WTC11 (cell line): Measurements from ENCODE around the gene ADPGK. TPM values are rescaled to one million over a fixed set of nuclear protein-coding genes. Genes with fewer than 3 reads are reported as not detected.
"Not testable (repeated sequence)": the region's sequence is repeated elsewhere in the genome, so short reads cannot be mapped to it uniquely, and the experiment has no call there.

Source experiments
- ATAC-seq: fragments of 200-7000 bp; cut with Tn5 transposase; 2 replicates; pipeline ENCODE4 v1.10.0; 2021; ENCODE audit warnings: mild to moderate bottlenecking, moderate library complexity
- CTCF ChIA-PET: fragments of 300-600 bp; sonication (Branson Sonifier 250); formaldehyde crosslinking; loops from one replicate; lab custom pipeline; 2021; ENCODE audit warnings: antibody characterized with exemption; lab: Charles Lee
- POLR2A ChIA-PET: fragments of 350-600 bp; sonication (Branson Sonifier 250); formaldehyde crosslinking; loops from one replicate; lab custom pipeline; 2021; ENCODE audit warnings: antibody characterized with exemption; lab: Charles Lee
- DNase-seq: peaks from one replicate; pipeline ENCODE4 v3.0.0; 2021; ENCODE audit warnings: low spot score
- H3K27ac Mint-ChIP-seq: 2 replicates; pipeline ENCODE4 v1.8.0; 2021; ENCODE audit warnings: mixed read lengths
- H3K27me3 Mint-ChIP-seq: 2 replicates; pipeline ENCODE4 v1.8.0; 2021; ENCODE audit warnings: low read depth, mild to moderate bottlenecking, moderate library complexity, mixed read lengths
- H3K36me3 Mint-ChIP-seq: 2 replicates; pipeline ENCODE4 v1.8.0; 2021; ENCODE audit warnings: mixed read lengths
- H3K4me1 Mint-ChIP-seq: 2 replicates; pipeline ENCODE4 v1.8.0; 2022; ENCODE audit warnings: mixed read lengths
- H3K4me3 Mint-ChIP-seq: 2 replicates; pipeline ENCODE4 v1.8.0; 2021; ENCODE audit warnings: mild to moderate bottlenecking, moderate library complexity, mixed read lengths
- H3K9me3 Mint-ChIP-seq: 2 replicates; pipeline ENCODE4 v1.8.0; 2021; ENCODE audit warnings: mixed read lengths
- ATF3 ChIP-seq: sonication (generic); formaldehyde crosslinking; conservative IDR thresholded peaks from 2 replicates; pipeline ENCODE4 v1.8.1; 2022; ENCODE audit warnings: mild to moderate bottlenecking, missing genetic modification reagents
- CREB1 ChIP-seq: sonication (generic); formaldehyde crosslinking; IDR thresholded peaks from 2 replicates; pipeline ENCODE4 v1.8.0; 2023; ENCODE audit warnings: mild to moderate bottlenecking, missing genetic modification reagents
- ETV6 ChIP-seq: sonication (generic); formaldehyde crosslinking; IDR thresholded peaks from 2 replicates; pipeline ENCODE4 v1.8.1; 2022; ENCODE audit warnings: mild to moderate bottlenecking, missing genetic modification reagents
- IRF2 ChIP-seq: sonication (generic); formaldehyde crosslinking; IDR thresholded peaks from 2 replicates; pipeline ENCODE4 v1.8.0; 2022; ENCODE audit warnings: low read depth, missing genetic modification reagents, borderline replicate concordance
- JUN ChIP-seq: sonication (generic); formaldehyde crosslinking; IDR thresholded peaks from 2 replicates; pipeline ENCODE4 v1.8.0; 2023; ENCODE audit warnings: mild to moderate bottlenecking, missing genetic modification reagents
- NFYB ChIP-seq: sonication (generic); formaldehyde crosslinking; conservative IDR thresholded peaks from 2 replicates; pipeline ENCODE4 v1.8.0; 2022; ENCODE audit warnings: low read depth, missing genetic modification reagents
- NR2C2 ChIP-seq: sonication (generic); formaldehyde crosslinking; IDR thresholded peaks from 2 replicates; pipeline ENCODE4 v1.8.0; 2022; ENCODE audit warnings: mild to moderate bottlenecking, missing genetic modification reagents
- SMAD3 ChIP-seq: sonication (generic); formaldehyde crosslinking; IDR thresholded peaks from 2 replicates; pipeline ENCODE4 v1.8.0; 2022; ENCODE audit warnings: missing genetic modification reagents, mild to moderate bottlenecking, borderline replicate concordance
- SP1 ChIP-seq: sonication (generic); formaldehyde crosslinking; conservative IDR thresholded peaks from 2 replicates; pipeline ENCODE4 v1.8.1; 2022; ENCODE audit warnings: missing genetic modification reagents
- TEAD1 ChIP-seq: sonication (generic); formaldehyde crosslinking; IDR thresholded peaks from 2 replicates; pipeline ENCODE4 v1.8.0; 2022; ENCODE audit warnings: mild to moderate bottlenecking, missing genetic modification reagents
- TP53 ChIP-seq: sonication (generic); formaldehyde crosslinking; IDR thresholded peaks from 2 replicates; pipeline ENCODE4 v1.8.1; 2023; ENCODE audit warnings: mild to moderate bottlenecking, missing genetic modification reagents
- ZNF138 ChIP-seq: sonication (generic); formaldehyde crosslinking; conservative IDR thresholded peaks from 2 replicates; pipeline ENCODE4 v1.8.1; 2022; ENCODE audit warnings: mild to moderate bottlenecking, moderate library complexity, missing genetic modification reagents
- ZSCAN18 ChIP-seq: fragments of 250-450 bp; sonication (Bioruptor Pico); IDR thresholded peaks from 2 replicates; pipeline ENCODE4 v2.1.2; 2022; ENCODE audit warnings: mild to moderate bottlenecking, moderate library complexity
- total RNA-seq: library from RNA; stranded (reverse); gene quantifications from 3 replicates; pipeline ENCODE4 v1.2.3, GENCODE V29; 2021
- TF ChIP-seq, protein P1 (sequence below): fragments of 200-600 bp; IDR thresholded peaks from 2 replicates; pipeline ENCODE4 v1.8.0; 2022; ENCODE audit warnings: antibody characterized with exemption
- TF ChIP-seq, protein P2 (sequence below): sonication (generic); formaldehyde crosslinking; IDR thresholded peaks from 2 replicates; pipeline ENCODE4 v1.8.1; 2023; ENCODE audit warnings: mild to moderate bottlenecking, missing genetic modification reagents
- TF ChIP-seq, protein P3 (sequence below): sonication (generic); formaldehyde crosslinking; IDR thresholded peaks from 2 replicates; pipeline ENCODE4 v1.8.1; 2022; ENCODE audit warnings: low read depth, mild to moderate bottlenecking, moderate library complexity, missing genetic modification reagents, borderline replicate concordance
- TF ChIP-seq, protein P4 (sequence below): sonication (generic); formaldehyde crosslinking; IDR thresholded peaks from 2 replicates; pipeline ENCODE4 v1.8.0; 2022; ENCODE audit warnings: mild to moderate bottlenecking, missing genetic modification reagents

Gene ADPGK
- total RNA-seq, 1 experiment from 2014 or later = 37.9 TPM

DNA sequence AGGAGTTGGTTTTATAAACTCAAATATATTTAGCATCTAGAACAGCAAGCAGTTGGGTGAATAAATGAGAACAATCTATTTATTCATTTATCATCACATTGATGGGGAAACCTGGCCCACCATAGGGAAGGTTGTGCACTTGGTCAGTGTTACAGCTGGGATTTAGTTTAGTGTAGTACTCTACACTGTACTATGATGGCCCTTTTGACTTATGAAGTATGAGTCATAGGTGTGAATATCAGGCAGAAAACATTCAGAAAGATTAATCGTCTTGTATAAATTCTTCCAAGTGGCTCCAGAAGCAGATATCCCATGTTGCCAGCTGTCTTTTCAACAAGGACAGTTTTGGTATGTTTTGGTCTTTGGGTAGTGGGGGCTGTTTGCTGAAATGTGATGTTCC, 59.5 kb downstream of the ADPGK start:
- CTCF ChIA-PET = interaction anchor here (1.1 kb wide), 1 partner anchor 27 kb away, joined by 3 read pairs; no protein-coding TSS in a partner anchor
- TF ChIP-seq, protein P1, sequence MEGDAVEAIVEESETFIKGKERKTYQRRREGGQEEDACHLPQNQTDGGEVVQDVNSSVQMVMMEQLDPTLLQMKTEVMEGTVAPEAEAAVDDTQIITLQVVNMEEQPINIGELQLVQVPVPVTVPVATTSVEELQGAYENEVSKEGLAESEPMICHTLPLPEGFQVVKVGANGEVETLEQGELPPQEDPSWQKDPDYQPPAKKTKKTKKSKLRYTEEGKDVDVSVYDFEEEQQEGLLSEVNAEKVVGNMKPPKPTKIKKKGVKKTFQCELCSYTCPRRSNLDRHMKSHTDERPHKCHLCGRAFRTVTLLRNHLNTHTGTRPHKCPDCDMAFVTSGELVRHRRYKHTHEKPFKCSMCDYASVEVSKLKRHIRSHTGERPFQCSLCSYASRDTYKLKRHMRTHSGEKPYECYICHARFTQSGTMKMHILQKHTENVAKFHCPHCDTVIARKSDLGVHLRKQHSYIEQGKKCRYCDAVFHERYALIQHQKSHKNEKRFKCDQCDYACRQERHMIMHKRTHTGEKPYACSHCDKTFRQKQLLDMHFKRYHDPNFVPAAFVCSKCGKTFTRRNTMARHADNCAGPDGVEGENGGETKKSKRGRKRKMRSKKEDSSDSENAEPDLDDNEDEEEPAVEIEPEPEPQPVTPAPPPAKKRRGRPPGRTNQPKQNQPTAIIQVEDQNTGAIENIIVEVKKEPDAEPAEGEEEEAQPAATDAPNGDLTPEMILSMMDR = no peak
- TF ChIP-seq ZSCAN18 (CRISPR knock-in tag) (no peak), ZNF138 (no peak), SMAD3 (CRISPR knock-in tag) (no peak), IRF2 (CRISPR knock-in tag) (no peak), TEAD1 (CRISPR knock-in tag) (no peak), ATF3 (CRISPR knock-in tag) (no peak), JUN (CRISPR knock-in tag) (no peak), TP53 (CRISPR knock-in tag) (no peak), ETV6 (CRISPR knock-in tag) (no peak), NFYB (CRISPR knock-in tag) (no peak), CREB1 (no peak), SP1 (CRISPR knock-in tag) (no peak), NR2C2 (no peak)
- TF ChIP-seq, protein P2, sequence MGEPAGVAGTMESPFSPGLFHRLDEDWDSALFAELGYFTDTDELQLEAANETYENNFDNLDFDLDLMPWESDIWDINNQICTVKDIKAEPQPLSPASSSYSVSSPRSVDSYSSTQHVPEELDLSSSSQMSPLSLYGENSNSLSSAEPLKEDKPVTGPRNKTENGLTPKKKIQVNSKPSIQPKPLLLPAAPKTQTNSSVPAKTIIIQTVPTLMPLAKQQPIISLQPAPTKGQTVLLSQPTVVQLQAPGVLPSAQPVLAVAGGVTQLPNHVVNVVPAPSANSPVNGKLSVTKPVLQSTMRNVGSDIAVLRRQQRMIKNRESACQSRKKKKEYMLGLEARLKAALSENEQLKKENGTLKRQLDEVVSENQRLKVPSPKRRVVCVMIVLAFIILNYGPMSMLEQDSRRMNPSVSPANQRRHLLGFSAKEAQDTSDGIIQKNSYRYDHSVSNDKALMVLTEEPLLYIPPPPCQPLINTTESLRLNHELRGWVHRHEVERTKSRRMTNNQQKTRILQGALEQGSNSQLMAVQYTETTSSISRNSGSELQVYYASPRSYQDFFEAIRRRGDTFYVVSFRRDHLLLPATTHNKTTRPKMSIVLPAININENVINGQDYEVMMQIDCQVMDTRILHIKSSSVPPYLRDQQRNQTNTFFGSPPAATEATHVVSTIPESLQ (CRISPR knock-in tag) = no peak
- TF ChIP-seq, protein P3, sequence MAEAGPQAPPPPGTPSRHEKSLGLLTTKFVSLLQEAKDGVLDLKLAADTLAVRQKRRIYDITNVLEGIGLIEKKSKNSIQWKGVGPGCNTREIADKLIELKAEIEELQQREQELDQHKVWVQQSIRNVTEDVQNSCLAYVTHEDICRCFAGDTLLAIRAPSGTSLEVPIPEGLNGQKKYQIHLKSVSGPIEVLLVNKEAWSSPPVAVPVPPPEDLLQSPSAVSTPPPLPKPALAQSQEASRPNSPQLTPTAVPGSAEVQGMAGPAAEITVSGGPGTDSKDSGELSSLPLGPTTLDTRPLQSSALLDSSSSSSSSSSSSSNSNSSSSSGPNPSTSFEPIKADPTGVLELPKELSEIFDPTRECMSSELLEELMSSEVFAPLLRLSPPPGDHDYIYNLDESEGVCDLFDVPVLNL (CRISPR knock-in tag) = no peak
- TF ChIP-seq, protein P4, sequence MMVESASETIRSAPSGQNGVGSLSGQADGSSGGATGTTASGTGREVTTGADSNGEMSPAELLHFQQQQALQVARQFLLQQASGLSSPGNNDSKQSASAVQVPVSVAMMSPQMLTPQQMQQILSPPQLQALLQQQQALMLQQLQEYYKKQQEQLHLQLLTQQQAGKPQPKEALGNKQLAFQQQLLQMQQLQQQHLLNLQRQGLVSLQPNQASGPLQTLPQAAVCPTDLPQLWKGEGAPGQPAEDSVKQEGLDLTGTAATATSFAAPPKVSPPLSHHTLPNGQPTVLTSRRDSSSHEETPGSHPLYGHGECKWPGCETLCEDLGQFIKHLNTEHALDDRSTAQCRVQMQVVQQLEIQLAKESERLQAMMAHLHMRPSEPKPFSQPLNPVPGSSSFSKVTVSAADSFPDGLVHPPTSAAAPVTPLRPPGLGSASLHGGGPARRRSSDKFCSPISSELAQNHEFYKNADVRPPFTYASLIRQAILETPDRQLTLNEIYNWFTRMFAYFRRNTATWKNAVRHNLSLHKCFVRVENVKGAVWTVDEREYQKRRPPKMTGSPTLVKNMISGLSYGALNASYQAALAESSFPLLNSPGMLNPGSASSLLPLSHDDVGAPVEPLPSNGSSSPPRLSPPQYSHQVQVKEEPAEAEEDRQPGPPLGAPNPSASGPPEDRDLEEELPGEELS = no peak
- no peaks in the 10 kb centered on the region for H3K27me3 Mint-ChIP-seq

GRCh38 chr15:72722071-72722696, 61.4 kb downstream of the ADPGK start:
- TF ChIP-seq, protein P1 = peak; percentile 82
- TF ChIP-seq ZNF138 = no peak
- TF ChIP-seq, all 79 proteins: peak for 1
- ATAC-seq = peak; percentile 94

More for the DNA sequence above, 59.5 kb downstream of the ADPGK start:
- Mint-ChIP-seq H3K36me3 (peaks cover 23% of the 10 kb centered on the region), H3K4me3 (no peak overlapping the region), H3K27ac (no peak overlapping the region), H3K9me3 (no peaks in the 10 kb centered on the region), H3K4me1 (peaks cover 19% of the 10 kb centered on the region)
- POLR2A ChIA-PET = no interaction called here
- no peak for ATAC-seq
- no peak for DNase-seq

DNA sequence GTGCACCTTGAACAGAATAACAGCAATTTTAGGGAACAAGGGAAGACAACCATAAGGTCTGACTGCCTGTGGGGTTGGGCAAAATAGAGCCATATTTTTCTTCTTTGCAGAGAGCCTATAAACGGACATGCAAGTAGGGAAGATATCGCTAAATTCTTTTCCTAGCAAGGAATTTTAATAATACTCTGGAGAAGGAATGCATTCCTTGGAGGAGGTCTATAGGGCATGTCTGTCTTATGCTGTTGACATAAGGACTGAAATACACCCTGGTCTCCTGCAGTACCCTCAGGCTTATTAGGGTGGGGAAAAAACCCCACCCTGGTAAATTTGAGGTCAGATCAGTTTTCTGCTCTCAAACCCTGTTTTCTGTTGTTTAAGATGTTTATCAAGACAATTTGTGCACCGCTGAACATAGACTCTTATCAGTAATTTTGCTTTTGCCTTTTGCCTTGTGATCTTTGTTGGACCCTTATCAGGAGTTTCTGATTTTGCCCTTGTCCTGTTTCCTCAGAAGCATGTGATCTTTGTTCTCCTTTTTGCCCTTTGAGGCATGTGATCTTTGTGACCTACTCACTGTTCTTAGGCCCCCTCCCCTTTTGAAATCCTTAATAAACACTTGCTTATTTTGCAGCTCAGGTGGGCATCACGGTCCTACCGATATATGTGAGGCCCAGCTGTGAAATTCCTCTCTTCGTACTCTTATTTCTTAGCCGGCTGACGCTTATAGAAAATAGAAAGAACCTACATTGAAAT, 74.8 kb downstream of the ADPGK start:
- ATAC-seq, H3K4me1 Mint-ChIP-seq, H3K4me3 Mint-ChIP-seq, POLR2A ChIA-PET, H3K27me3 Mint-ChIP-seq, H3K36me3 Mint-ChIP-seq, DNase-seq, H3K9me3 Mint-ChIP-seq: not testable (repeated sequence)
- 0 out of 2 replicates have a peak overlapping the region, but pooled peaks have one; percentile 57 for H3K27ac Mint-ChIP-seq
- CTCF ChIA-PET = interaction anchor here (1.1 to 1.6 kb wide), 2 partner anchors 13 kb away, joined by 4 to 5 read pairs; no protein-coding TSS in a partner anchor

More at GRCh38 chr15:72722071-72722696, 61.4 kb downstream of the ADPGK start:
- ChIA-PET CTCF (interaction anchor here (0.6 to 1.8 kb wide), 57 partner anchors 9 to 895 kb away, joined by 3 to 17 read pairs (median 4); partner anchors contain the start of genes BBS4 and HIGD2B), POLR2A (no interaction called here)
- peak; percentile 82 for DNase-seq
- no peak overlapping the region for H3K27ac Mint-ChIP-seq
- no peaks in the 10 kb centered on the region for H3K9me3 Mint-ChIP-seq
- peaks cover 14% of the 10 kb centered on the region for H3K4me1 Mint-ChIP-seq
- H3K4me3 Mint-ChIP-seq = no peak overlapping the region
- H3K27me3 Mint-ChIP-seq = no peaks in the 10 kb centered on the region
- peaks cover 30% of the 10 kb centered on the region for H3K36me3 Mint-ChIP-seq
